Activated naive CD8-positive, alpha-beta T cell treated with anti-CD3 and anti-CD28 coated beads, Interleukin-2, amount 50 U/mL, for 16 hours (primary cell): ENCODE data around the gene GPR63.

Experiments used
- DNase-seq: peaks from one replicate; pipeline ENCODE4 v3.0.0-alpha.2; 2020; ENCODE audit warnings: low read depth, low spot score

Gene GPR63

GRCh38 chr6:96760153-96760687 lies 77.1 kb downstream of the GPR63 start:
- DNase-seq, result no peak

- no peak for DNase-seq
These were observed 82.2 kb downstream of the GPR63 start for GRCh38 chr6:96755096-96755495.

GRCh38 chr6:96749891-96750290 lies 87.4 kb downstream of the GPR63 start:
- DNase-seq, result no peak
